Measurements from ENCODE around the gene ATP5PB.

Gene ATP5PB

GRCh38 chr1:111476214-111476613 is 26.9 kb downstream of the ATP5PB start:
- no peak for DNase-seq

- peak; percentile 48 to 67 for DNase-seq
These were observed 27.6 kb downstream of the ATP5PB start for GRCh38 chr1:111476761-111477309.

- DNase-seq = peak; percentile 61 to 67
These were observed 31.4 kb downstream of the ATP5PB start for GRCh38 chr1:111480674-111481073.

- DNase-seq = peak; percentile 86 to 87
These were observed 32.3 kb downstream of the ATP5PB start for GRCh38 chr1:111481387-111482221.

GRCh38 chr1:111483166-111483565 is 33.9 kb downstream of the ATP5PB start:
- no peak for DNase-seq

- peak; percentile 47 to 68 for DNase-seq
These were observed 34.6 kb downstream of the ATP5PB start for GRCh38 chr1:111483876-111484275.

GRCh38 chr1:111484391-111485026 is 35.2 kb downstream of the ATP5PB start:
- DNase-seq = no peak

GRCh38 chr1:111486431-111486830 is 37.2 kb downstream of the ATP5PB start:
- DNase-seq = no peak

GRCh38 chr1:111487133-111487532 is 37.9 kb downstream of the ATP5PB start:
- peak; percentile 60 to 71 for DNase-seq

GRCh38 chr1:111488669-111489068 is 39.4 kb downstream of the ATP5PB start:
- no peak for DNase-seq

GRCh38 chr1:111489604-111490003 is 40.3 kb downstream of the ATP5PB start:
- peak; percentile 66 to 73 for DNase-seq

GRCh38 chr1:111490220-111490619 is 41.0 kb downstream of the ATP5PB start:
- DNase-seq = no peak

GRCh38 chr1:111491070-111491469 is 41.8 kb downstream of the ATP5PB start:
- no peak for DNase-seq

- DNase-seq = no peak
These were observed 47.1 kb downstream of the ATP5PB start for GRCh38 chr1:111496398-111496797.

GRCh38 chr1:111497592-111497991 is 48.3 kb downstream of the ATP5PB start:
- no peak for DNase-seq

GRCh38 chr1:111499026-111499785 is 49.9 kb downstream of the ATP5PB start:
- no peak for DNase-seq

- DNase-seq = no peak
These were observed 52.4 kb downstream of the ATP5PB start for GRCh38 chr1:111501645-111502044.

- DNase-seq = peak; percentile 87 to 91
These were observed 54.4 kb downstream of the ATP5PB start, which contains the start of the genes ADORA3 and TMIGD3 for GRCh38 chr1:111503585-111504060. ADORA3 (minus strand) TSS chr1:111503633; CDS start chr1:111503354, 279 bp downstream. TMIGD3 (minus strand) TSS chr1:111503633; CDS start chr1:111503354, 279 bp downstream.

- DNase-seq = no peak
These were observed 54.8 kb downstream of the ATP5PB start for GRCh38 chr1:111504097-111504496.

GRCh38 chr1:111505641-111506119 is 56.4 kb downstream of the ATP5PB start:
- DNase-seq = peak; percentile 84 to 91

- no peak for DNase-seq
These were observed 57.3 kb downstream of the ATP5PB start for GRCh38 chr1:111506561-111506960.

All from inflammatory macrophage (primary cell).